ENCODE data around the gene UBE2J2.

DNA sequence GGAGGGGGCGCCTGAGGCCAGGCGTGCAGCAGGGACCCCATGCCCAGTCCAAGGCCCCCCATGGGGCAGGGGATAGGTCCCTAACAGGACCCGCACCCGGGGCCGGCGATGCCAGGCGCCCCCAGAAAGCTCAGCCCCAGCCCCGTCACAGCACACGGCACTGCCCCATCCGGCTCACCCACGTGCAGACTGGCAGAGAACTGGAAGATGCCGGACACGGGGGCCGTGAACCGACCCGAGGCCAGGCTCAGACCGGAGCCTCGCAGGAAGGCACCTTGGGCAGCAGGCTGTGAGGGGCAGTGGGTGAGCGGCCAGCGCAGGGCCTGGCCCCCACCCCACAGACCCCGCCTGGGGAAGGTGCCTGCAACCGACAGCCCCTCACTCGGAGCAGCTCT lies 30.4 kb downstream of the UBE2J2 start:
- TF ChIP-seq EZH2 (IDR thresholded peaks at IDR 0.05; ENCODE audit: low read length, unreplicated experiment) (no peak), EZH2phosphoT487 (IDR thresholded peaks at IDR 0.05; ENCODE audit: borderline replicate concordance, low read length) (no peak)
- TF ChIP-seq, protein P1, sequence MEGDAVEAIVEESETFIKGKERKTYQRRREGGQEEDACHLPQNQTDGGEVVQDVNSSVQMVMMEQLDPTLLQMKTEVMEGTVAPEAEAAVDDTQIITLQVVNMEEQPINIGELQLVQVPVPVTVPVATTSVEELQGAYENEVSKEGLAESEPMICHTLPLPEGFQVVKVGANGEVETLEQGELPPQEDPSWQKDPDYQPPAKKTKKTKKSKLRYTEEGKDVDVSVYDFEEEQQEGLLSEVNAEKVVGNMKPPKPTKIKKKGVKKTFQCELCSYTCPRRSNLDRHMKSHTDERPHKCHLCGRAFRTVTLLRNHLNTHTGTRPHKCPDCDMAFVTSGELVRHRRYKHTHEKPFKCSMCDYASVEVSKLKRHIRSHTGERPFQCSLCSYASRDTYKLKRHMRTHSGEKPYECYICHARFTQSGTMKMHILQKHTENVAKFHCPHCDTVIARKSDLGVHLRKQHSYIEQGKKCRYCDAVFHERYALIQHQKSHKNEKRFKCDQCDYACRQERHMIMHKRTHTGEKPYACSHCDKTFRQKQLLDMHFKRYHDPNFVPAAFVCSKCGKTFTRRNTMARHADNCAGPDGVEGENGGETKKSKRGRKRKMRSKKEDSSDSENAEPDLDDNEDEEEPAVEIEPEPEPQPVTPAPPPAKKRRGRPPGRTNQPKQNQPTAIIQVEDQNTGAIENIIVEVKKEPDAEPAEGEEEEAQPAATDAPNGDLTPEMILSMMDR (conservative IDR thresholded peaks at IDR 0.05; ENCODE audit: low read depth, low read length) = no peak

Data from PC-3 (cell line).